Trophoblast cell (in vitro differentiated cells and primary cell): ENCODE results near the gene TCIRG1.

Experiments
- DNase-seq, 2 donors: peaks; one replicate each; pipeline ENCODE4 v3.0.0-alpha.2; 2016
- H2AFZ ChIP-seq: 2 replicates; pipeline ENCODE4 v1.6.1; 2013; ENCODE audit warnings: low read length, moderate library complexity, mild to moderate bottlenecking; ENCODE audit not compliant: insufficient read depth, poor library complexity
- H2AK5ac ChIP-seq: 2 replicates; pipeline ENCODE4 v1.6.1; 2013; ENCODE audit warnings: mild to moderate bottlenecking, low read length
- H2BK120ac ChIP-seq: 2 replicates; pipeline ENCODE4 v1.6.1; 2013; ENCODE audit warnings: low read length, mild to moderate bottlenecking, moderate library complexity; ENCODE audit not compliant: insufficient read depth, poor library complexity
- H2BK12ac ChIP-seq: 2 replicates; pipeline ENCODE4 v1.6.1; 2013; ENCODE audit warnings: mild to moderate bottlenecking, low read length, moderate library complexity
- H2BK5ac ChIP-seq: 2 replicates; pipeline ENCODE4 v1.6.1; 2013; ENCODE audit warnings: low read length, low read depth, moderate library complexity, mild to moderate bottlenecking; ENCODE audit not compliant: poor library complexity
- H3K14ac ChIP-seq: 2 replicates; pipeline ENCODE4 v1.6.1; 2013; ENCODE audit warnings: mild to moderate bottlenecking, low read length
- H3K18ac ChIP-seq: 2 replicates; pipeline ENCODE4 v1.6.1; 2013; ENCODE audit warnings: mild to moderate bottlenecking, low read length
- H3K23ac ChIP-seq: 2 replicates; pipeline ENCODE4 v1.6.1; 2013; ENCODE audit warnings: low read length
- H3K27ac ChIP-seq: 2 replicates; pipeline ENCODE4 v1.5.1; 2013; ENCODE audit warnings: low read depth, mild to moderate bottlenecking, inconsistent platforms, low read length, moderate library complexity
- H3K27me3 ChIP-seq: 2 replicates; pipeline ENCODE4 v1.6.1; 2013; ENCODE audit warnings: inconsistent platforms, mild to moderate bottlenecking, low read length, moderate library complexity; ENCODE audit not compliant: insufficient read depth
- H3K36me3 ChIP-seq, 2 experiments: 1 replicate in 1 of 2; 2 replicates in 1 of 2; pipeline ENCODE4 v1.6.1; 2013; ENCODE audit warnings: low read length in 2 of 2, mild to moderate bottlenecking in 2 of 2, moderate library complexity in 1 of 2; ENCODE audit not compliant: insufficient read depth in 2 of 2, control insufficient read depth in 1 of 2
- H3K4ac ChIP-seq: 2 replicates; pipeline ENCODE4 v1.6.1; 2013; ENCODE audit warnings: low read depth, mild to moderate bottlenecking, low read length, moderate library complexity
- H3K4me1 ChIP-seq, 2 experiments: 1 replicate in 1 of 2; 2 replicates in 1 of 2; pipeline ENCODE4 v1.6.1; 2013; ENCODE audit warnings: low read length in 2 of 2, mild to moderate bottlenecking in 2 of 2, moderate library complexity in 1 of 2; ENCODE audit not compliant: insufficient read depth in 2 of 2, control insufficient read depth in 1 of 2
- H3K4me2 ChIP-seq: 2 replicates; pipeline ENCODE4 v1.6.1; 2013; ENCODE audit warnings: inconsistent platforms, mild to moderate bottlenecking, low read length, moderate library complexity
- H3K4me3 ChIP-seq: 2 replicates; pipeline ENCODE4 v1.5.1; 2013; ENCODE audit warnings: mild to moderate bottlenecking, low read depth, low read length, inconsistent platforms
- H3K79me1 ChIP-seq: one replicate; pipeline ENCODE4 v1.6.1; 2013; ENCODE audit warnings: low read length
- H3K79me2 ChIP-seq: 2 replicates; pipeline ENCODE4 v1.6.1; 2013; ENCODE audit warnings: low read length, mild to moderate bottlenecking; ENCODE audit not compliant: control insufficient read depth, insufficient read depth, poor library complexity
- H3K9ac ChIP-seq: 2 replicates; pipeline ENCODE4 v1.6.1; 2013; ENCODE audit warnings: mild to moderate bottlenecking, low read length
- H3K9me3 ChIP-seq: 2 replicates; pipeline ENCODE4 v1.6.1; 2013; ENCODE audit warnings: low read depth, mild to moderate bottlenecking, control low read depth, inconsistent platforms, low read length; ENCODE audit not compliant: insufficient read depth
- H4K12ac ChIP-seq: 2 replicates; pipeline ENCODE4 v1.6.1; 2013; ENCODE audit warnings: low read depth, mild to moderate bottlenecking, low read length, moderate library complexity
- H4K8ac ChIP-seq: 2 replicates; pipeline ENCODE4 v1.6.1; 2013; ENCODE audit warnings: low read depth, mild to moderate bottlenecking, low read length, moderate library complexity
- H4K91ac ChIP-seq: one replicate; pipeline ENCODE4 v1.6.1; 2013; ENCODE audit warnings: low read depth, mild to moderate bottlenecking, low read length, moderate library complexity
- WGBS: extraction: QIAGEN DNeasy Blood & Tissue Kit; methylation state at CpG from one replicate; pipeline ENCODE4 v1.1.7; 2013; ENCODE audit warnings: missing lambda C conversion rate; ENCODE audit not compliant: insufficient read length, insufficient coverage; ENCODE audit errors: extremely low coverage; 5-methylcytosine and 5-hydroxymethylcytosine counted together

TCIRG1 gene

DNA sequence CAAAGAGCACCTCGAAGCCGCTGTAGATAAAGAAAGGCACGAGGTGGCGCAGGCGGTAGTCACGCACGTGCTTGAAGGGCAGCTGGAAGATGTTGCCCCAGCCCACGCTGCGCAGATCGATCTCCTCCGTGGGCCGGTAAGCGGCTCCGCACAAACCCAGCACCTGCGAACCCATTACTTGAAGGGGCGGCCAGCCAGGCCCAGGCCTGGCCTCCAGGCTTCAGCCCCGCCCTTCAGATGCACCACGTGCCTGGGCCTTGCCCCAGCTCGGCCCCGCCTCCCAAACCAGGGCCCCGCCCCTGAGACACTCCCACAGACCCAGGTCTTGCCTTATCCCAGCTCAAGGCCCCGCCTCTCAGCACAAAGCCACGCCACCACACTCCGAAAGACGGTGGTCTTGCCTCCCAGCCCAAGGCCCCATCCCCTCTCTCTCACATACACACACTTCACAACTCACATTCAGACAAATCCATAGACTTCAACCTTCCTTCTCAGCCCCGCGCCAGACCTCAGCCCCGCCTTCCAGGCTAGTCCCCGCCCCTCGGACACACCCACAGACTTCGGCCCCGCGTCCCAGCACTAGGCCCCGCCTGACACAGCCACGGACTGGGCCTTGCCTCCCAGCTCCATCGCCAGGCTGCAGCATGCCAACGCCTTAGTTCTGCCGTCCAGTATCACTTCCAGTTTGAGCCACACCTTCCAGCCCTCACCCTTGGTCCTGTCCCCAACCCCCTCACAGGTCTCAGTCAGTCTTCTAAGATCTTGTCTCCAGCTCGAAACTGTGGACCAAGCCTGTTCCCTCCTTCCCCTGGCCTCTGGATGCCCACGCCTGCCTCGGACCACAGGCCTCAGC is 42.0 kb upstream of the TCIRG1 start:
- Histone ChIP-seq H3K23ac (no peak overlapping the region), H2BK12ac (no peak overlapping the region), H3K14ac (no peak overlapping the region), H2AK5ac (no peak overlapping the region), H4K91ac (no peak overlapping the region), H3K4ac (no peak overlapping the region), H4K8ac (no peak overlapping the region), H3K4me1 (peaks cover 2 to 4% of the 10 kb centered on the region in 2 experiments), H2BK120ac (no peak overlapping the region), H3K27me3 (no peaks in the 10 kb centered on the region), H3K18ac (no peak overlapping the region), H3K36me3 (no peaks in the 10 kb centered on the region), H3K4me2 (peak overlapping the region; percentile 44), H2AFZ (no peak overlapping the region), H3K79me2 (no peaks in the 10 kb centered on the region), H3K9ac (no peak overlapping the region), H4K12ac (no peak overlapping the region), H3K27ac (no peak overlapping the region), H3K4me3 (no peak overlapping the region), H2BK5ac (no peak overlapping the region), H3K79me1 (no peaks in the 10 kb centered on the region), H3K9me3 (peaks cover 3% of the 10 kb centered on the region)
- WGBS: no CpG with 5 or more reads among the region's 41 CpGs
- peak; percentile 65 to 83 for DNase-seq

DNA sequence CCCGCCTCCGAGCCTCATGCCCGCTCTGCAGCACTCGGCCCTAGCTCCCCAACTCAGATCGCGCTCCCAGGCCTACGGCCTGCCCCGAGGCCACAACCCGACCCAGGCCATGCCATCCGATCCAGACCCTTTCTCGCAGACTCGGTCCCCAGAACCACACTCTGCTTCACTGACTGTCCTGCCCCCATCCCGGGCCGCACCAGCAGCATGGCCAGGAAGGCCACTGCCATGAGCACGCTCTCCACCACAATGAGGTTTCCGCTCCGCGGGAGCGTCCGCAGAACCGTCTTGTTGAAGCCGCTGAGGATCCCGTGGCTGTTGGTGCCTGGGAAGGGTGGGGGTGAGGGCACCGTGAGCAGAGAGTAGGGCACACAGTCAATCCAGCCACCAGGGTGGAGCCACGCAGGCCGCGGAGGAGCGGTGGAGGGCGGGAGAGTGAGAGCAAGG is 41.3 kb upstream of the TCIRG1 start:
- peaks cover 2 to 4% of the 10 kb centered on the region in 2 experiments for H3K4me1 ChIP-seq
- H2BK5ac ChIP-seq: no peak overlapping the region
- H3K79me2 ChIP-seq: no peaks in the 10 kb centered on the region
- no peak overlapping the region for H4K8ac ChIP-seq
- no peak overlapping the region for H3K9ac ChIP-seq
- H3K18ac ChIP-seq: no peak overlapping the region
- H3K23ac ChIP-seq: no peak overlapping the region
- no peak overlapping the region for H2AFZ ChIP-seq
- H3K14ac ChIP-seq: no peak overlapping the region
- no peaks in the 10 kb centered on the region for H3K79me1 ChIP-seq
- H3K36me3 ChIP-seq: no peaks in the 10 kb centered on the region
- H3K4me3 ChIP-seq: no peak overlapping the region
- H4K91ac ChIP-seq: no peak overlapping the region
- H3K9me3 ChIP-seq: peaks cover 3% of the 10 kb centered on the region
- no peak overlapping the region for H3K27ac ChIP-seq
- H3K27me3 ChIP-seq: no peaks in the 10 kb centered on the region
- no peak for DNase-seq
- no peak overlapping the region for H2BK120ac ChIP-seq
- H4K12ac ChIP-seq: no peak overlapping the region
- no peak overlapping the region for H3K4ac ChIP-seq
- no peak overlapping the region for H3K4me2 ChIP-seq
- H2BK12ac ChIP-seq: no peak overlapping the region
- WGBS: no CpG with 5 or more reads among the region's 29 CpGs
- H2AK5ac ChIP-seq: no peak overlapping the region

DNA sequence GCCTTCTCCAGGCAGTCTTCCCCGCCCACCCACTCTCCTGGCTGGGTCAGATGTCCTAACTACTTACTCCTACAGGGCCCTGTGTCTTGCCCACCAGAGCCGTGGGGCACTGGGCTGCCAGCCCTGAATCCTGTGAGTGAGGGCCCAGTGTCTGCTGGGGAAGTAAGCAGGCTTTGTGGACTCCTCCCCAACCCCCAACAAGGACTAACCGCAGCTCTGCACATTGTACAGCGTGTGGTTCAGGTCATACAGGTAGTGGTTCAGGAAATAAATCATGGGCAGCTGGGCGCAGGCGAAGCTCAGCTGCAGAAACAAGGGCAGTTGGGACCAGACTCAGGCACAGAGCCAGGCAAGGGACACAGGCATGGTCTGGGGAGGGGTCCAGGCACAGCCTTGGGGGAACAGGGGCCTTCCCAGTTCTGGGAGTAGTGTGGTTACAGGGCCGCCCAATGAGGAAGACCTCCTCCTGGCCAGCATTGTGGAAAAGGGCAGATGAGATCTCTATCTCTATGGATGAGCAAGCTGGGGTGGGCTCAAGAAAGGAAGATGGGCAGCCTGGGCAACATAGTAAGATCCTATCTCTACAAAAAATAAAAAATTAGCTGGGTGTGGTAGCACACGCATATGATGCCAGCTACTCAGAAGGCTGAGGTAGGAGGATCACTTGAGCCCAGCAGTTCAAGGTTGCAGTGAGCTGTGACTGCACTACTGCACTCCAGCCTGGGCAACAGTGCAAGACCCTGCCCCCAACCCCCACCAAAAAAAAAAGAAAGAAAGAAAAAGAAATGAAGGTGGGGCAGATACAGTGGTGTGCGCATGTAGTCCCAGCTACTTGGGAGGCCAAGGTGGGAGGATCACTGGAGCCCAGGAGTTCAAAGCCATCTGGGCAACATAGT is 40.4 kb upstream of the TCIRG1 start:
- no CpG with 5 or more reads among the region's 9 CpGs for WGBS

DNA sequence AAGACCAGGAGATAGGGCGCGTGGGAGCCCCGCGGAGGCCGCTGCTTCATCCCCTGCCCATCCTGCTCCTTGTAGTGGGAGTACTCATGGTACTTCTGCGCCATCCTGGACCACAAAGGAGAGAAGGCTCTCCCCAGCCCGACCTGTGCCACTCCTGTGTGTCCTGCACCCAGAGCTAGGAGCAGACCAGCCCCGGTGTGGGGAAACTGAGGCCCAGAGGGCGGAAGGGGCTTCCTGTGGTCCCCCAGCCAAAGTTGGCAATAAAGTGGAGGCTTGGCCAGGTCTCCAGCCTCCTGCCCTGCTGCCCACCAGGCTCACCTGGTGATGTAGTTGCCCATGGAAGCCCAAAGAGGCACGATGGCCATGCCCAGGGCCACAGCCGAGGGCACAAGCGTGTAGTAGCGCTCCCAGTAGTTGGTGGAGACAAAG is 39.6 kb upstream of the TCIRG1 start:
- WGBS: no CpG with 5 or more reads among the region's 13 CpGs
- no peaks in the 10 kb centered on the region for H3K27me3 ChIP-seq

More for the DNA sequence above, 40.4 kb upstream of the TCIRG1 start:
- Histone ChIP-seq H4K12ac (no peak overlapping the region), H3K27ac (no peak overlapping the region), H4K91ac (no peak overlapping the region), H2AFZ (no peak overlapping the region), H2BK12ac (no peak overlapping the region), H2BK120ac (no peak overlapping the region), H3K4ac (no peak overlapping the region), H3K23ac (no peak overlapping the region), H3K36me3 (no peaks in the 10 kb centered on the region), H3K9ac (no peak overlapping the region), H3K18ac (no peak overlapping the region), H2BK5ac (no peak overlapping the region), H3K4me1 (peaks cover 4 to 8% of the 10 kb centered on the region in 2 experiments), H3K79me2 (no peaks in the 10 kb centered on the region), H3K4me2 (no peak overlapping the region), H3K27me3 (no peaks in the 10 kb centered on the region), H4K8ac (no peak overlapping the region), H3K14ac (no peak overlapping the region), H3K79me1 (no peaks in the 10 kb centered on the region), H2AK5ac (no peak overlapping the region), H3K9me3 (peaks cover 3% of the 10 kb centered on the region), H3K4me3 (no peak overlapping the region)
- no peak for DNase-seq

More for the DNA sequence above, 39.6 kb upstream of the TCIRG1 start:
- no peak overlapping the region for H4K12ac ChIP-seq
- no peak overlapping the region for H3K9ac ChIP-seq
- peaks cover 3% of the 10 kb centered on the region for H3K9me3 ChIP-seq
- H3K4me1 ChIP-seq: peaks cover 4 to 11% of the 10 kb centered on the region in 2 experiments
- H4K91ac ChIP-seq: no peak overlapping the region
- H3K18ac ChIP-seq: no peak overlapping the region
- peaks cover 2% of the 10 kb centered on the region for H3K79me1 ChIP-seq
- no peak overlapping the region for H3K27ac ChIP-seq
- no peak for DNase-seq
- H3K36me3 ChIP-seq: no peaks in the 10 kb centered on the region
- H2BK12ac ChIP-seq: no peak overlapping the region
- no peak overlapping the region for H2AK5ac ChIP-seq
- H3K14ac ChIP-seq: no peak overlapping the region
- no peak overlapping the region for H4K8ac ChIP-seq
- no peak overlapping the region for H2BK120ac ChIP-seq
- H3K4me3 ChIP-seq: no peak overlapping the region
- H3K4ac ChIP-seq: no peak overlapping the region
- H3K4me2 ChIP-seq: no peak overlapping the region
- no peak overlapping the region for H2BK5ac ChIP-seq
- no peaks in the 10 kb centered on the region for H3K79me2 ChIP-seq
- H3K23ac ChIP-seq: no peak overlapping the region
- H2AFZ ChIP-seq: no peak overlapping the region
